HEK293T (cell line): ENCODE results near the gene PAX2.
"Not testable (repeated sequence)": the region's sequence is repeated elsewhere in the genome, so short reads cannot be mapped to it uniquely, and the experiment has no call there.

Experiments used
- ARNT ChIP-seq: fragments of 450-650 bp; IDR thresholded peaks from 2 replicates; pipeline ENCODE4 v1.6.1; 2017; ENCODE audit warnings: mild to moderate bottlenecking
- BHLHE40 ChIP-seq: fragments of 450-650 bp; IDR thresholded peaks from 2 replicates; pipeline ENCODE4 v1.6.1; 2016; ENCODE audit warnings: mild to moderate bottlenecking, moderate library complexity, borderline replicate concordance
- CTBP1 ChIP-seq: fragments of 450-650 bp; IDR thresholded peaks from 2 replicates; pipeline ENCODE4 v1.6.1; 2016; ENCODE audit warnings: borderline replicate concordance
- ELF4 ChIP-seq: fragments of 450-650 bp; IDR thresholded peaks from 2 replicates; pipeline ENCODE4 v1.6.1; 2017; ENCODE audit warnings: antibody characterized with exemption
- FOXA1 ChIP-seq: fragments of 450-650 bp; IDR thresholded peaks from 2 replicates; pipeline ENCODE4 v1.6.1; 2016; ENCODE audit warnings: mild to moderate bottlenecking
- FOXK2 ChIP-seq: fragments of 450-650 bp; IDR thresholded peaks from 2 replicates; pipeline ENCODE4 v1.6.1; 2016; ENCODE audit warnings: mild to moderate bottlenecking
- FOXM1 ChIP-seq: fragments of 450-650 bp; IDR thresholded peaks from 2 replicates; pipeline ENCODE4 v1.6.1; 2017; ENCODE audit warnings: mild to moderate bottlenecking, borderline replicate concordance
- HDGF ChIP-seq: fragments of 450-650 bp; IDR thresholded peaks from 2 replicates; pipeline ENCODE4 v1.6.1; 2017; ENCODE audit warnings: antibody characterized with exemption, borderline replicate concordance
- NFRKB ChIP-seq: fragments of 450-650 bp; IDR thresholded peaks from 2 replicates; pipeline ENCODE4 v1.6.1; 2016; ENCODE audit warnings: mild to moderate bottlenecking, moderate library complexity
- SP1 ChIP-seq: fragments of 450-650 bp; IDR thresholded peaks from 2 replicates; pipeline ENCODE4 v1.6.1; 2017
- SUZ12 ChIP-seq: fragments of 450-650 bp; IDR thresholded peaks from 2 replicates; pipeline ENCODE4 v1.6.1; 2016; ENCODE audit warnings: mild to moderate bottlenecking
- ZNF384 ChIP-seq: fragments of 450-650 bp; IDR thresholded peaks from 2 replicates; pipeline ENCODE4 v1.6.1; 2016
- TF ChIP-seq, protein P1 (sequence below): fragments of 450-650 bp; IDR thresholded peaks from 2 replicates; pipeline ENCODE4 v1.6.1; 2016

DNA sequence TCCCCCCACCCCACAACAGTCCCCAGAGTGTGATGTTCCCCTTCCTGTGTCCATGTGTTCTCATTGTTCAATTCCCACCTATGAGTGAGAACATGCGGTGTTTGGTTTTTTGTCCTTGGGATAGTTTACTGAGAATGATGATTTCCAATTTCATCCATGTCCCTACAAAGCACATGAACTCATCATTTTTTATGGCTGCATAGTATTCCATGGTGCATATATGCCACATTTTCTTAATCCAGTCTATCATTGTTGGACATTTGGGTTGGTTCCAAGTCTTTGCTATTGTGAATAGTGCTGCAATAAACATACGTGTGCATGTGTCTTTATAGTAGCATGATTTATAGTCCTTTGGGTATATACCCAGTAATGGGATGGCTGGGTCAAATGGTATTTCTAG, 43.7 kb upstream of the PAX2 start:
- not testable (repeated sequence) for TF ChIP-seq ARNT, HDGF, NFRKB, SP1, FOXK2, ELF4, FOXM1, ZNF384, FOXA1, SUZ12, BHLHE40, CTBP1
- TF ChIP-seq, protein P1, sequence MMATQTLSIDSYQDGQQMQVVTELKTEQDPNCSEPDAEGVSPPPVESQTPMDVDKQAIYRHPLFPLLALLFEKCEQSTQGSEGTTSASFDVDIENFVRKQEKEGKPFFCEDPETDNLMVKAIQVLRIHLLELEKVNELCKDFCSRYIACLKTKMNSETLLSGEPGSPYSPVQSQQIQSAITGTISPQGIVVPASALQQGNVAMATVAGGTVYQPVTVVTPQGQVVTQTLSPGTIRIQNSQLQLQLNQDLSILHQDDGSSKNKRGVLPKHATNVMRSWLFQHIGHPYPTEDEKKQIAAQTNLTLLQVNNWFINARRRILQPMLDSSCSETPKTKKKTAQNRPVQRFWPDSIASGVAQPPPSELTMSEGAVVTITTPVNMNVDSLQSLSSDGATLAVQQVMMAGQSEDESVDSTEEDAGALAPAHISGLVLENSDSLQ: not testable (repeated sequence)
